ENCODE measurements around the gene HEMGN. TPM values are rescaled to one million over a fixed set of nuclear protein-coding genes. Genes with fewer than 3 reads are reported as not detected.
"Not testable (repeated sequence)": the region's sequence is repeated elsewhere in the genome, so short reads cannot be mapped to it uniquely, and the experiment has no call there.

Gene HEMGN
- total and polyA plus RNA-seq, 2 donors (not counting 1 experiment from before 2014, with no cell fraction given), result not detected

- peak; percentile 9 for DNase-seq (ENCODE audit: low read depth in 2 of 2)
- no peaks in the 10 kb centered on the region for H3K27me3 ChIP-seq (ENCODE audit: control insufficient read depth, insufficient read depth, low read length)
- no peak overlapping the region for H3K4me3 ChIP-seq (replicated peaks in 1 of 4; ENCODE audit: control extremely low read depth in 1 of 4, insufficient read depth in 1 of 4, low read depth in 3 of 4, low read length in 4 of 4)
- no peaks in the 10 kb centered on the region for H3K9me3 ChIP-seq (ENCODE audit: control insufficient read depth, insufficient read depth, low read depth, low read length)
- no peak overlapping the region for H3K9ac ChIP-seq (ENCODE audit: insufficient read depth, low read length)
- peaks cover 3% of the 10 kb centered on the region for H3K4me1 ChIP-seq (ENCODE audit: control insufficient read depth, extremely low read depth, insufficient read depth, low read length)
- H3K36me3 ChIP-seq (ENCODE audit: control insufficient read depth, insufficient read depth, low read length), result no peaks in the 10 kb centered on the region
- TF ChIP-seq EZH2 (IDR thresholded peaks at IDR 0.05; ENCODE audit: low read length, missing control alignments), result no peak
- TF ChIP-seq, protein P1, sequence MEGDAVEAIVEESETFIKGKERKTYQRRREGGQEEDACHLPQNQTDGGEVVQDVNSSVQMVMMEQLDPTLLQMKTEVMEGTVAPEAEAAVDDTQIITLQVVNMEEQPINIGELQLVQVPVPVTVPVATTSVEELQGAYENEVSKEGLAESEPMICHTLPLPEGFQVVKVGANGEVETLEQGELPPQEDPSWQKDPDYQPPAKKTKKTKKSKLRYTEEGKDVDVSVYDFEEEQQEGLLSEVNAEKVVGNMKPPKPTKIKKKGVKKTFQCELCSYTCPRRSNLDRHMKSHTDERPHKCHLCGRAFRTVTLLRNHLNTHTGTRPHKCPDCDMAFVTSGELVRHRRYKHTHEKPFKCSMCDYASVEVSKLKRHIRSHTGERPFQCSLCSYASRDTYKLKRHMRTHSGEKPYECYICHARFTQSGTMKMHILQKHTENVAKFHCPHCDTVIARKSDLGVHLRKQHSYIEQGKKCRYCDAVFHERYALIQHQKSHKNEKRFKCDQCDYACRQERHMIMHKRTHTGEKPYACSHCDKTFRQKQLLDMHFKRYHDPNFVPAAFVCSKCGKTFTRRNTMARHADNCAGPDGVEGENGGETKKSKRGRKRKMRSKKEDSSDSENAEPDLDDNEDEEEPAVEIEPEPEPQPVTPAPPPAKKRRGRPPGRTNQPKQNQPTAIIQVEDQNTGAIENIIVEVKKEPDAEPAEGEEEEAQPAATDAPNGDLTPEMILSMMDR (conservative IDR thresholded peaks at IDR 0.05 in 1 of 2, IDR thresholded peaks at IDR 0.05 in 1 of 2; ENCODE audit: low read depth in 1 of 2, low read length in 2 of 2), result peak in 1 of 2 donors; percentile 37
- H2AFZ ChIP-seq (ENCODE audit: low read length), result no peak overlapping the region
- no peak overlapping the region for H3K4me2 ChIP-seq (ENCODE audit: extremely low read depth, insufficient read depth, low read length)
- no peaks in the 10 kb centered on the region for H3K79me2 ChIP-seq (ENCODE audit: control insufficient read depth, insufficient read depth, low read length)
- H3K27ac ChIP-seq (ENCODE audit: insufficient read depth, low read length), result no peak overlapping the region
- no peaks in the 10 kb centered on the region for H4K20me1 ChIP-seq (ENCODE audit: control insufficient read depth, extremely low read depth, insufficient read depth, low read length)
Measured at GRCh38 chr9:97954550-97954989, 16.6 kb upstream of the HEMGN start.

DNA sequence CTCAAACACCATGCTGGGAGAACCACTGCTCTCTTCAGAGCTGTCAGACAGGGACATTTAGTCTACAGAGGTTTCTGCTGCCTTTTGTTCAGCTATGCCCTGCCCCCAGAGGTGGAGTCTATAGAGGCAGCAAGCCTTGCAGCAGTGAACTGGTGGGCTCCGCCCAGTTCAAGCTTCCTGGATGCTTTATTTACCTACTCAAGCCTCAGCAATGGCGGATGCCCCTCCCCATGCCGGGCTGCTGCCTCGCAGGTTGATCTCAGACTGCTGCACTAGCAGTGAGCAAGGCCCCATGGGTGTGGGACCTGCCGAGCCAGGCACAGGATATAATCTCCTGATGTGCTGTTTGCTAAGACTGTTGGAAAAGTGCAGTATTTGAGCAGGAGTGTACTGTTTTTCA, 12.9 kb upstream of the HEMGN start:
- H3K9ac ChIP-seq (ENCODE audit: insufficient read depth, low read length); H4K20me1 ChIP-seq (ENCODE audit: control insufficient read depth, extremely low read depth, insufficient read depth, low read length); H3K27ac ChIP-seq (ENCODE audit: insufficient read depth, low read length); H3K79me2 ChIP-seq (ENCODE audit: control insufficient read depth, insufficient read depth, low read length); H3K4me2 ChIP-seq (ENCODE audit: extremely low read depth, insufficient read depth, low read length); H3K9me3 ChIP-seq (ENCODE audit: control insufficient read depth, insufficient read depth, low read depth, low read length); DNase-seq (ENCODE audit: low read depth in 2 of 2); H3K27me3 ChIP-seq (ENCODE audit: control insufficient read depth, insufficient read depth, low read length); H3K4me3 ChIP-seq (replicated peaks in 1 of 4; ENCODE audit: control extremely low read depth in 1 of 4, insufficient read depth in 1 of 4, low read depth in 3 of 4, low read length in 4 of 4); H3K36me3 ChIP-seq (ENCODE audit: control insufficient read depth, insufficient read depth, low read length); H2AFZ ChIP-seq (ENCODE audit: low read length); H3K4me1 ChIP-seq (ENCODE audit: control insufficient read depth, extremely low read depth, insufficient read depth, low read length): not testable (repeated sequence)

DNA sequence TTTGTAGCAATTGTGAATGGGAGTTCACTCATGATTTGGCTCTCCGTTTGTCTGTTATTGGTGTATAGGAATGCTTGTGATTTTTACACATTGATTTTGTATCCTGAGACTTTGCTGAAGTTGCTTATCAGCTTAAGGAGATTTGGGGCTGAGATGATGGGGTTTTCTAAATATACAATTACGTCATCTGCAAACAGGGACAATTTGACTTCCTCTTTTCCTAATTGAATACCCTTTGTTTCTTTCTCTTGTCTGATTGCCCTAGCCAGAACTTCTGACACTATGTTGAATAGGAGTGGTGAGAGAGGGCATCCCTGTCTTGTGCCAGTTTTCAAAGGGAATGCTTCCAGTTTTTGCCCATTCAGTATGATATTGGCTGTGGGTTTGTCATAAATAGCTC, 9.1 kb upstream of the HEMGN start:
- H3K9me3 ChIP-seq (ENCODE audit: control insufficient read depth, insufficient read depth, low read depth, low read length); H3K36me3 ChIP-seq (ENCODE audit: control insufficient read depth, insufficient read depth, low read length); H4K20me1 ChIP-seq (ENCODE audit: control insufficient read depth, extremely low read depth, insufficient read depth, low read length); DNase-seq (ENCODE audit: low read depth in 2 of 2); H2AFZ ChIP-seq (ENCODE audit: low read length); H3K4me1 ChIP-seq (ENCODE audit: control insufficient read depth, extremely low read depth, insufficient read depth, low read length); H3K4me2 ChIP-seq (ENCODE audit: extremely low read depth, insufficient read depth, low read length); H3K9ac ChIP-seq (ENCODE audit: insufficient read depth, low read length); H3K27ac ChIP-seq (ENCODE audit: insufficient read depth, low read length); H3K27me3 ChIP-seq (ENCODE audit: control insufficient read depth, insufficient read depth, low read length); H3K79me2 ChIP-seq (ENCODE audit: control insufficient read depth, insufficient read depth, low read length); H3K4me3 ChIP-seq (replicated peaks in 1 of 4; ENCODE audit: control extremely low read depth in 1 of 4, insufficient read depth in 1 of 4, low read depth in 3 of 4, low read length in 4 of 4): not testable (repeated sequence)

- H3K36me3 ChIP-seq (ENCODE audit: control insufficient read depth, insufficient read depth, low read length); H3K4me3 ChIP-seq (replicated peaks in 1 of 4; ENCODE audit: control extremely low read depth in 1 of 4, insufficient read depth in 1 of 4, low read depth in 3 of 4, low read length in 4 of 4); H3K27me3 ChIP-seq (ENCODE audit: control insufficient read depth, insufficient read depth, low read length); H3K79me2 ChIP-seq (ENCODE audit: control insufficient read depth, insufficient read depth, low read length); H2AFZ ChIP-seq (ENCODE audit: low read length); H3K9me3 ChIP-seq (ENCODE audit: control insufficient read depth, insufficient read depth, low read depth, low read length); H3K9ac ChIP-seq (ENCODE audit: insufficient read depth, low read length); DNase-seq (ENCODE audit: low read depth in 2 of 2); H3K4me2 ChIP-seq (ENCODE audit: extremely low read depth, insufficient read depth, low read length); H3K27ac ChIP-seq (ENCODE audit: insufficient read depth, low read length); H4K20me1 ChIP-seq (ENCODE audit: control insufficient read depth, extremely low read depth, insufficient read depth, low read length); H3K4me1 ChIP-seq (ENCODE audit: control insufficient read depth, extremely low read depth, insufficient read depth, low read length): not testable (repeated sequence)
Measured at GRCh38 chr9:97945470-97945869, 7.5 kb upstream of the HEMGN start.
